NCI-H146 (cell line): Measurements from ENCODE around the gene PAK1.
"Not testable (repeated sequence)": the region's sequence is repeated elsewhere in the genome, so short reads cannot be mapped to it uniquely, and the experiment has no call there.

Experiments
- DNase-seq: peaks from one replicate; lab custom pipeline; 2025; lab: John Stamatoyannopoulos, UW

Gene PAK1

DNA sequence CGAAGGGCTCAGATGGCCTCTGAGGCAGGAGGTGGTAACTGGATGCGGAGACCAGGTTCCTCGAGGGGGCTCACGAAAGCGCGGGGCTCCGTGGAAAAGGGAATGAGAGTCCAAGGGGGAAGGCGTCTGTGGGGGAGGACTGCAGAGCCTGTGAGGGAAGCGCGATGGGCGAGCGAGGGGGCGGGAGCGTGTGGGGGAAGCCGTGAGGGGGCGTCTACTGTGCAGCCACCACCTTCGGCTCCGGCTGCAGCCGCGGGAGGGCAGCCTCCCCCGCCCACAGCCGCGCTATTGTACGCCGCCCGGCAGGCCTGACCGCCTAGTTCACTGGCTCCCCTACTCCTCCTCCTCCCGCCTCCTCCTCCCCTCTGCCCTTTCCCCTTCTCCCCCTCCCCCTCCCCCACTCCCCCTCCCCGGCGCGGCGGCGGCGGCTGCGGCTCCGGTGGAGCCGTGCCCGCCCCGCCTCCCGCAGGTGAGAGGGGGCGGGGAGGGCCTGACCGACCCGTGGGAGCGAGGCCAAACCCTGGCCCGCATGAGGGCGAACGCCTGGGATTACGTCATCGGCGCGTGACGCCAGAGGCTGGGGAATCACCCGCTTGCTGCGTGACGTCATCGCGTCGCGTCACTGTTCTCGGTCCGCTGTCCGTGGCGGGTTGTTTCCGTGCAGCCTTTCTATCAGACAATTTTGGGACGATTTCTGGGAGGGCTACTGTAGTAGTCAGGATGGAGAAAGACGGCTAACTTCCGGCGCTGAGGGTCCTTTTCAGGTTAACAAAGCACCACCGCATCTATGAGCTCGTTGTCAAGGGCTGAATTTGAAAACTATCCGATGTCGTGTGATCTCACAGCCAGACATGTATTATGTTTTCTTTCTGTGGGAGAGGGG, at the start of gene PAK1:
Gene PAK1 (minus strand): TSS at position 294 of the 883 bp plus-strand sequence. CDS start 81,574 bp downstream, outside the sequence.
- peak; percentile 93 for DNase-seq

DNA sequence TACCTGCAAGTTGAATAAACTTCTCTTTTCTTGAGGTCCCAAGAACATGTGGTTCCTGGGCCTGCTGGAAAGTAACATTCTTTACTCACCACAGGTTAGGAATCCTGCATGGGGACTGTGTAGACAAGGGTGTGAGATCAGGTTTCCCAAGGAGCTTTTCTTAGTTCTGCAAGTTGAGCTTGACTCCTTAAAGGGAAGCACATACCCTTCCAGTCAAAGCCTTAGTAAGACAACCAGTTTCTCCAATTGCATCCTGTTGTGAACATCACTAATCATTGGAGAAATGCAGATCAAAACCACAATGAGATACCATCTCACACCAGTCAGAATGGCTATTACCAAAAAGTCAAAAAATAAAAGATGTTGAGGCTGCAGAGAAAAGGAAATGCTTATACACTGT, 48.3 kb upstream of the PAK1 start:
- no peak for DNase-seq

DNA sequence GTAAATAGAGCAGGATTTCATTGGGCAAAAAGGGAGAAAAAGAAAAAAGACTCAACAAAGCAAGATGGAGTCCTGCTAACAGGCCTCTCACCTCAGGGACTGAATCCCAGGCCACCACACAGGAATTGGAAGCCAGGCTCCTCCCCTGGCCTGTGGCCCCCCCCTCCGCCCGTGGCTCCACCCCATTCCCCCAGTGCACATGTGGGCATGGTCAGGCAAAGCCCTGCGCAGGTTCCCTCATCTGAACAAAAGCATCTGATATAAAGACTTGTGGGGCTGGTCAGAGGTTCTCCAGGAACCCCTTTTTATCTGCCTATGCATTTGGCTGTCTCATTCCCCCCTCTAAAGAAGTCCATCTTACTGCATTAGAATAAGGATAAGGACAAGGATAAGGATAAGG, 46.0 kb upstream of the PAK1 start:
- DNase-seq: no peak

DNA sequence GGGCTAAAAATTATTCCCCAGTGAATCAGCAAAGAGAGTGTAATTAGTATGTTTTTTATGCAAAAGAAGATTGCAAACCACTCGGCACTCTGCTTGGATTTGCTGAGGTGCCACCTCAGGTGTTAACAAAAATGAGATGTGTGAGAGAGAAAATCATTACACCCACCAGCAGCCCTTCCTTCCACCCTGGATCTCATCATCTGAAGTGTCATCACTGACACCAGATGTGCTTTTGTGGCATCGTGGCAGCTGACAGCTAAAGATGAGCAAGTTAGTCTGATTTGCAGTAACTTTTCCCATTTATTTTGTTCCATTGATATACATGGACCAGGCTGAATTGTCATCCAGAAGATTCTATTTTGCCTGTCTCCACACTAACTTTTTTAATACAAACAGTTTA, 44.6 kb upstream of the PAK1 start:
- DNase-seq: no peak

DNA sequence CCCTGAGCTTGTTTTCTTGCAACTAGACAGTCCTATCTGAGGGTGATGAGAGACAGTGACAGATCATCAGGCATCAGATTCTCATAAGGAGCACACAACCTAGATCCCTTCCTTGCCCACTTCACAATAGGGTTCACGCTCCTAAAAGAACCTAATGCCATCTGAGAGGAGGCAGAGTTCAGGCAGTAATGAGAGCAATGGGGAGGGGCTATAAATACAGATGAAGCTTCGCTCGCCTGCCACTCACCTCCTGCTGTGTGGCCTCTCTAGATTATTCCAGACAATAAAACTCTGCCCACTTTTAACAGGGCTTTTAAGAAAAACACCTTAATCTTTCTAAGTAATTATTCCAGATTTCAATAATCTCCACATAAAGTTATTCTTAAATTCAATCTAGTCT, 43.9 kb upstream of the PAK1 start:
- DNase-seq: no peak

DNA sequence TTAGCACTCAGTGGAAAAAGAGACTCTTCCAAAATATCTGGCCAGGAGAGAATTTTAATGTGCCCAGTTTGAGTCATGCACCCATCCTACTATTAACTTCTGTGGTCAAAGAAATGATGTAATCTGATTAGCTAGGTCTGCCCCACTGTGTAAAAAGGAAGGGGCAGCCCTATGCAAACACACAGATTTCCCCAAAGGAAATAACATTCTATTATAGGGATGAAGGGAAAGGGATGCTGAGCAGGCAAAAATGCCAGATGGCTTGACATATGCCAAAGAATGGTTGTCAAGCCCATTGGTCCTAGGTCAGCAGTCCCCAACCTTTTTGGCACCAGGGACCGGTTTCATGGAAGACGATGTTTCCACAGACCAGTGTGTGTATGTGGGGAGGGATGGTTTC, 43.3 kb upstream of the PAK1 start:
- no peak for DNase-seq

DNA sequence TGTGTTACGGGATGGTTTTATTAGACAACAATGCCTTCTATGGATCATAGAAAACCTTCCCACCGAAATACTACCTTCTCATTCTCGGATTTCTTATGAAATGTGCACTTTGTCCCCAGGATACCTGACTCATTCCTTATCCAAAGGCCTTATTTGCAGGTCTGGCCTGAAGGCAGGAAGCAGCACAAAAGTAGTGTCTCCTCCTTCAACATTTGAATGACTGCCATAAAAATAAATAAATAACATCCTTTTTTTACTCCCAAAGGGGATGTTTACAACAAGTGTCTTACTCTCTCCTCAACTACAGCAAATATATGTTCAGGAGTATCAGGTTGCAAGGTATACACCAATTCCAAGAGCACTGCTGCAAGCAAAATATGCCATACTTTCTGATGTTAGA, 41.6 kb upstream of the PAK1 start:
- peak; percentile 21 for DNase-seq

DNA sequence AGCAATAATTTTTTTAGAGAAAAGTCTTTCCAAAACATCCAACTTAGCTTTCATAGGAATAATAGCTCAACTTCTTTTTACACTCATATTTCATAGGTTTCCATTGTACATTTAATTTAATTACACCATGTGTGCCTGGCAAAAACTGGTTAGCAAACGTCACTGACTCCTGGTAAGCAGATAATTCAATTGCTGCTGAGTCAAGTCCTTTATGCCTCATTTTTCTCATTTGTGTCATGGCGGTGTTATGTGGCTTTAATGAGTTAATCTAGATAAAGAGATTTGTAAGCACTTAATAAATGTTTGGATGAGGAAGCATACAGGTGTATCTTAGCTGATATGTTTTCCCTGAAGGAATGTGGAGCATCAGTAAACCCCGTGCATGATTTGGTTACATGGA, 41.2 kb upstream of the PAK1 start:
- no peak for DNase-seq

DNA sequence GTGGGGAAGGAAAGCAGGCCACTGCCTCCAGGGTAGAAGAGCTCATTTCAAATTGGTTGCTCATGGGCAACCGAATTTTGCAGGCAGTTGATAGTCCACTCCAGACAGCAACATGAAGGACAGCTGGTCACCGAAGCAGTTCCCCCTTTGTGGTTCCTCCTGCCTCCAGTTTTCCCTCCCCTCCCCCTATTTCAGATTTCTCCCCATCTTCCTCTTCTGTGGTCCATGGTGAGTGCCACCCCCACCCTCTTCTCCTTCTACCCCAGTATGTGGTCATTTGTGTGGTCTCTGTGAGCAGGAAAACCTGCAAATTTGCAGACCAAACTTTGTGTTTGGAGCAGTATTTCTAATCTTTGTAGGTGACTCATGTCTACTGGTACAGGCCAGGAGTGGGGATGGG, 38.2 kb upstream of the PAK1 start:
- DNase-seq: no peak

DNA sequence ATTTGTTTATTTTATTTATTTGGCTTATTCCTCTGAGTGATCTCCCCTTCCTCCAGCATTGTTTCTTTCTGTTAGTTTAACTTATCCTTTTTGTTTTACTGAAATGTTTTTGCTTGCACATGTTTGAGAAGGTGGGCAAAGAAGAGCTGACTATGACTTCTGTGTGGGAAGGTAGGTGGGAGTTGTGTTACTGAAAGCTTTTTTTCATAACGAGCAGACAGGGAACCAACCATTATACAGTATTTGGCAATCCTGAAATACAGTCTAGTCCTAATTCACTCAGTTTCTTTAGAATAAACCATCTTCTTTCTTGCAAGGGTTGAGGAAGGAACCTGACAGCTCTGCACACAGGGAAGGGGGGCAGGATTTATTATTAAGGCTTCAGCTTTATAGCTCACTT, 37.0 kb upstream of the PAK1 start:
- DNase-seq: no peak

DNA sequence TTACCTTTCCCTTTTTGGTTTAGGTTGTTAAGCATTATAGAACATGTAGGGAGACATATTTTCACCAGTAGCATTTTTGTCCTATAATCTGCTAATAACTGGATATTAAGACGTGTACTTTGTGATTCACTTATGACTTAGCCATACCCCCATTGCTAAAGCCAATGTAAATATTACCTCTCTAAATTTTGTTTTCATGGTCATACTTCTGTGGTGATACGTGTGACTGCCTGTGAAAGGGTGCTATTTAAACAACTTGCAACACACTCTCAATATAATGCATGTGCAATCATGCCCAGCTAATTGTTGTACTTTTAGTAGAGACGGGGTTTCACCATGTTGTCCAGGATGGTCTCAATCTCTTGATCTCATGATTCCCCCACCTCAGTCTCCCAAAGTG, 36.2 kb upstream of the PAK1 start:
- DNase-seq: no peak

DNA sequence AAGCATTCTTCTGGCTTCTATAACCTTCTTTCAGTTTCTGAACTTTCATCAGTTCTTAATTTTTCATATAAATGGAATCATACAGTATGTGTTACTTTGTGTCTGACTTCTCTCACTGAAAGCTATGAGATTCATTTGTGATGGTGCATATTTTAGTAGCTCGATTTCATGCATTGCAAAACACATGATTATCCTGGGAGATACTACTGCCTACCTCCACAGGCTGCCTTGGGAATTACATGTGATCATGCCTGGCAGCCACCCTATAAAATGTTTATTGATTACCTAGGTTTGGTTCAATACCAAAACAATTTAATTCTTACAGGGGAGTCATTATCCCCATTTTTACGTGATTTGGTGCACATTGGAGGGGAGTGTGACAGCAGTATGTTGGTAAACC, 34.1 kb upstream of the PAK1 start:
- DNase-seq: no peak

DNA sequence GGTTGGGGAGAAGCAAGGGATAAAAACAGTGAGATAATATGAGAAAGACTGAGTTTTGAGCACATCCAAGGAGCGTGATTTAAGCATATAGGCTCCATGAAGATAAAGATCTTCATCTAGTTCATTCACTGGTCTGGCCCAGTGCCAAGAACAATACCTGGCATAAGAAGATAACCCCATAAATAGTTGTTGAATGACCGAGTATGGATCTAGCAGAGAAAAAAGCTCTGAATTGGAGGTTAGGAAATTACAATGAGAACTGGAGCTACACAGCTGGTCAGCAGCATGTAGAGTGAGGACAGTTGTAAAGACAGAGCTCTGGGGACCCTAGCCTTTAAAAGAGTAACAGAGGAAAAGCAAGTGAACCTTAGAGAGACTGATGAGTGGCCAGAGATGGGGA, 33.0 kb upstream of the PAK1 start:
- DNase-seq: peak; percentile 64

DNA sequence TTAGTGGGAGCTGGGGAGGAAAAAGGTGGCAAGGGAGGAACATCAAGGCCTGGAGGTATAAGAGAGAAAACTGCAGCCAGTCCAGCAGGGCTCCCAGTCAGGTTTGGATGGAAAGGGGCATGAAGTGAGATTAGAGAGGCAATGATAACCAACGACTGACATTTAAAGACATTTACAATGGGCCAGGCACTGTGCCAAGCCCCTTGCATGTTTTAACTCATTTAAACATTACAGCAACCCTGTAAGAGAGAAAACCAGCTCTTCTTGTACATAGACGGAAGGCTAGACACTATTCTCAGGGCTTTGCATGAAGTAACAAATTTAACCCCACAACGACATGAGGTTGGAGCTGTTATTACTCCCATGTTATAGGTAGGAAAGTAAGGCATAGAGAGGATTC, 32.1 kb upstream of the PAK1 start:
- no peak for DNase-seq

DNA sequence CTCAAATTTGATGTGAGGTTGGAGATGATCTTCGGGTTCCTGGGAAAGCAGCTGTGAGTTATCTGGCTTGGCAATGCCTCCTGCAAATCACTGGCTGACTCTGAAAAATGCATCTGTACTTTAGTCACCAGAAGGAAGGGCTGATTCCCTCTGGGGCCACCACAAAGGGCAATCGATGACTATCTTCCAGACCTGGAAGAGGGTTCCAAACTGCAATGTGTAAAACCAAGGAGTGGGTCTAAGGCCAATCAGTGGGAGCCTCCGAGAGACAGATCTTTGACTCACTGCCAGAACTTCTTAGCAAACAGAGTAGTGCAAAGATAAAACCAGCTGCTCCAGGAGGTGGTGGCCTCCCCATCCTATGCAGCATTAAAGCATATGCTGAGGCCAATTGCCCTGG, 29.1 kb upstream of the PAK1 start:
- DNase-seq: no peak

DNA sequence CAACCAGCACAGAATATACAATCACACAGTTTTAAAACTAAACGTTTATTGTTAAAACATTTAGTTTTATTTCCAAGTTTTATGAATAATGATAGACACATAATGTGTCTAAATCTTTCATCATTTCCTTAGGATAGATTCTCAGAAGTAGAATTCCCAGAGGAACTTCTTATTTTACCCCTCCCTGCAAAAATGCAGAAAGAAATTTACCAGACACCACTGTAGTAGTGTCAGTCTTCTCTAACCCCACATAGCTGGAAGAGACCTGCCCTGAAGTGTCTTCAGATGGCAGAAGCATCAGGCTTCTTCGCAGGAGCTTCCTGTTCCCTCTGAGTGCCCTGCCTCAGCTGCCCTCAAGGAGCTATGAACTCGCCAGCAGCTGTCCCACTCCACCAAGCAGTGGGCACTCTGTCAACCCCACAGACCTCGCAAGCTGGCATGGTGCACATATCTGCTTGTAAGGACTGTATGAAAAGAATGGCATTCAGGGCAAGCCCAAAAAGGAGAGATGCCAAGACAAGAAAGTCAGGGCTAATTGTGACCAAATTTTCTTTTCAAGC, 28.5 kb upstream of the PAK1 start:
- DNase-seq: no peak

DNA sequence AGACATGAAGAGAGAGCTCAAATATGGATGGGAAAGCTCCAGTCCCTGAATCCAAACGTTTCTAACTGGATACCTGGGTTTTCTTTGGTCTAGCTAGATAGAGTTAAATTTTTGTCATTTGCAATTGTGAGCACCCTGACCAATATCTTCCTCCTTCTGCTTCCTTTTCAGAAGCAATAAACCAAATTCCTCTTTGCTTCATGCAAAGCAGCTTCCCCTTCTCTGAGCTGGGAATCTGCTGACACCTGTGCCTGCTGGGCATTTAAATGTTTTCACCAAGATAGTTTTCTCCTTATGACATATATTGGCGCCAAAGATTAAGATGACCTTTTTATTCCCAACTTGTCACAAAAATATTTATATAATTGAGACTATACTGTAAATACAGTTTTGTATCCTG, 27.9 kb upstream of the PAK1 start:
- DNase-seq: no peak

DNA sequence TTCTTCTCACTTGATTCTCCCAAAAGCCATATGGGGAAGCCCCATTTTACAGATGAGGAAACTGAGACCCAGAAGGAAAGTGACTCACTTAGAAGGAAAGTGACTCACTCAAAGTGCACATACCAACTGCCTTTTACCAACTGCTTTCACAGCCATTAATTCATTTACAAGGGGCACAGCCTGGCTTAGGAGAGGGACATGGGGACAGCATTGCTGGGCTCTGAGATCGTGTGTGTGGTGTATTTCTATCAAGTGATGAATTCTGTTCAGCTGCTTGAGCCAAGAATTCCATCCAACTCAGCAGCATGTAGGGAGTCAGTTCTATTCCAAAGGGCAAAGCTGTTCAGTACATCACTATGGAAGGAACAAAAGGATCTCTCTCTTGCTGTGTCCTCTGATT, 23.5 kb upstream of the PAK1 start:
- DNase-seq: no peak

DNA sequence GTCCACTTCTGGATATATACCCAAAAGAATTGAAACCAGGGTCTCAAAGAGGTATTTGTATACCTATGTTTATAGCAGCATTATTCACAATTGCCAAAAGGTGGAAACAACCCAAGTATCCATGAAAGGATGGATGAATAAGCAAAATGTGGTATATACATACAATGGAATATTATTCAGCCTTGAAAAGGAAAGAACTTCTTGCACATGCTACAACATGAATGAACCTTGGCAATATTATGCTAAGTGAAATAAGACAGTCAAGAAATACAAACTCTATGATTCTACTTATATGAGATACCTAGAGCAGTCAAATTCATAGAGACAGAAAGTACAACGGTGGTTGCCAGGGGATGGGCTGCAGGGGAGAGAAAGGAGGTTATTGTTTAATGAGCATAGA, 21.6 kb upstream of the PAK1 start:
- no peak for DNase-seq

DNA sequence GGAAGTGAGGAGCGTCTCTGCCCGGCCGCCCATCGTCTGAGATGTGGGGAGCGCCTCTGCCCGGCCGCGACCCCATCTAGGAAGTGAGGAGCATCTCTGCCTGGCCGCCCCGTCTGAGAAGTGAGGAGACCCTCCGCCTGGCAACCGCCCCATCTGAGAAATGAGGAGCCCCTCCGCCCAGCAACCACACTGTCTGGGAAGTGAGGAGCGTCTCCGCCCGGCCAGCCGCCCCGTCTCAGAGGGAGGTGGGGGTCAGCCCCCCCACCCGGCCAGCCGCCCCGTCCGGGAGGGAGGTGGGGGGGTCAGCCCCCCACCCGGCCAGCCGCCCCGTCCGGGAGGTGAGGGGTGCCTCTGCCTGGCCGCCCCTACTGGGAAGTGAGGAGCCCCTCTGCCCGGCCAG, 16.1 kb upstream of the PAK1 start:
- DNase-seq: not testable (repeated sequence)

DNA sequence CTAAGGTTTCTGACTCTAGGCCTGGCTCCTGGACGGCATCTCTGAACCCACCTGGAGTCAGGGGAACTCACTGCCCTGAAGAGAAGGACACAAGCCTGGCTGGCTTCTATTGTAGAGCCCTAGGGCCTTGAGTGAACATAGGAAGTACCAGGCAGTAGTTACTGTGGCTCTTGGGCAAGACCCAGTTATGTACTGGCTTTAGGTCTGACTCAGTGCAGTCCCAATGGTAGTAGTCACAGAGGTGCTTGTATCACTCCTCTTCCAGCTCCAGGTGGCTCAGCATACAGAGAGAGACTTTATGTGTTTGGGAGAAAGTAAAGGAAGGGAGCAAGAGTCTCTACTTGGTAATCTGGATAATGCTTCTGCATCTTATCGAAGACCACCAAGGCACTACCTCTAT, 13.9 kb upstream of the PAK1 start:
- no peak for DNase-seq

DNA sequence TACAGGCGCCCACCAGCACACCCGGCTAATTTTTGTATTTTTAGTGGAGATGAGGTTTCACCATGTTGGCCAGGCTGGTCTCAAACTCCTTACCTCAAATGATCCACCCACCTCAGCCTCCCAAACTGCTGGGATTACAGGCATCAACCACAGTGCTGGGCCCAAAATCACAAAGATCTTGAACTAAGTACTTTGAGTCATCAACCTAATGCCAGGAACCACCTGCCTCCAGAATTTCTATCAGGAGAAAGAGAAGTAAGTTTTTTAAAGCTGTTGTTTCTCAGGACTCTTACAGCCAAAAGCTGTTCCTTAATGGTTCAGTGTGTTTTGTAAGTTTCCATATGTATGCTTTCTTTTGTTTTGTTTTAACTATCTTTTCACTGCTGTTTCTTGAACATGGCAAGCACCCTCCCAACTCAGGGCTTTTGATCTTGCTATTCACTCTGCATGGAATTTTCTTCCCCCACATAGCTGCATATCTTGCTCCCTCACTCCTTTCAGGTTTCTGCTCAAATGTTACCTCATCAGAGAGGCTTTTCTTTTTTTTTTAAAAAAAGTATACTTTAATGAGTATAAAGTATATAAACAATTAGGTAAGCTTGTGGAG, 6.0 kb upstream of the PAK1 start:
- DNase-seq: no peak

DNA sequence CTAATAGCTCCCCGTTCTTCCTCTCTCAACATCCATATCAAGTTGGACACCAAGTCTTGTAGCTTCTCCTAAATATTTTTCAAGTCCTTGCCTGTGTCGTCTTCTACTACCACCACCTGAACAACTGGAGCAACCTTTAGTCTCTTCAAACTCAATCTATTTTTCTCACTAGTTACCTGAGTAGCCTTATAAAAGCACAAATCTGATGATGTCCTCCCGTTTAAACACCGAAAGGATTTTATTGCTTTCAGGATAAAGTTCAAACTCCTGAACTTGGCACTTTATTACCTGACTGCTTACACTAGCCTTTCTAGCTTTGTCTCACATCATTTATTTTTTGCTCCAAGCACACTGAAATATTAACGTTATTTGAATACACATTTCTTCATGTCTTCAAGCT, 1.3 kb upstream of the PAK1 start:
- DNase-seq: no peak

DNA sequence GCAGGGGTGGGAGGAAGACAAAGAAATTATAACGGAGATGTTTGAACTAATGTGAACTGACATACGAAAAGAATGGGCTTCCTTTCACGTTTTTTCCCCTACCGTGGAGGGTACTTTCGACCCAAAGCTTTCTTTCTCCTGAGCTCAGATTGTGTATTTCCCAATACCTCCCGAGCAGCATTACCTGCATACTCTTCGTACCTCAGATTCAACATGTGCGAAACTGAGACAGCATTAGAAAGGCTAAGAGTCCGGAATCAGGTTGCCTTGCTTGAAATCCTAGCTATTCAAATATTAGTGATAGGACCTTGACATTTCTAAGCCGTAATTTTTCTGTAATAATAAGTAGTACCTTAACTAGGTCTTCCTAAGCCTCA, 778 bp upstream of the PAK1 start:
- peak; percentile 28 for DNase-seq
